ENCODE measurements around the gene SLC6A9. TPM values are rescaled to one million over a fixed set of nuclear protein-coding genes. Genes with fewer than 3 reads are reported as not detected.
A peak's percentile ranks its signal among the peaks of the same experiment; 100 is the strongest.

Gene SLC6A9
- total RNA-seq, 3 donors from 2014 or later (not counting 1 experiment from before 2014, with no cell fraction given): 0.29 to 0.55 TPM; not detected in 1

- intact Hi-C loops (cut with micrococcal nuclease): loop anchor here (1.0 kb wide), 2 partner anchors 16 to 40 kb away; partner anchors contain the start of gene ATP6V0B
- no peak for DNase-seq
- Histone ChIP-seq H3K4me1 (ENCODE audit: control insufficient read depth, insufficient read depth, low read length) (peaks cover 16% of the 10 kb centered on the region), H3K27ac (ENCODE audit: low read length) (no peak overlapping the region), H3K36me3 (ENCODE audit: control insufficient read depth, insufficient read depth, low read length) (no peaks in the 10 kb centered on the region), H3K4me3 (ENCODE audit: low read length) (peak overlapping the region; percentile 74), H3K9me3 (ENCODE audit: control insufficient read depth, insufficient read depth, low read length) (no peaks in the 10 kb centered on the region), H3K27me3 (ENCODE audit: control insufficient read depth, insufficient read depth, low read length) (no peaks in the 10 kb centered on the region)
- H3K4me3 Mint-ChIP-seq: peak overlapping the region; percentile 93
- H3K27me3 Mint-ChIP-seq (ENCODE audit: low read depth in 2 of 2): no peaks in the 10 kb centered on the region
- peak overlapping the region in 1 of 2 donors; percentile 37 for H3K27ac Mint-ChIP-seq
- no peaks in the 10 kb centered on the region for H3K9me3 Mint-ChIP-seq
- 76% methylated on average over 18 of the region's 19 CpGs for WGBS (ENCODE audit: insufficient coverage)
- H3K36me3 Mint-ChIP-seq: no peaks in the 10 kb centered on the region
- no peak for ATAC-seq
- TF ChIP-seq, protein P1, sequence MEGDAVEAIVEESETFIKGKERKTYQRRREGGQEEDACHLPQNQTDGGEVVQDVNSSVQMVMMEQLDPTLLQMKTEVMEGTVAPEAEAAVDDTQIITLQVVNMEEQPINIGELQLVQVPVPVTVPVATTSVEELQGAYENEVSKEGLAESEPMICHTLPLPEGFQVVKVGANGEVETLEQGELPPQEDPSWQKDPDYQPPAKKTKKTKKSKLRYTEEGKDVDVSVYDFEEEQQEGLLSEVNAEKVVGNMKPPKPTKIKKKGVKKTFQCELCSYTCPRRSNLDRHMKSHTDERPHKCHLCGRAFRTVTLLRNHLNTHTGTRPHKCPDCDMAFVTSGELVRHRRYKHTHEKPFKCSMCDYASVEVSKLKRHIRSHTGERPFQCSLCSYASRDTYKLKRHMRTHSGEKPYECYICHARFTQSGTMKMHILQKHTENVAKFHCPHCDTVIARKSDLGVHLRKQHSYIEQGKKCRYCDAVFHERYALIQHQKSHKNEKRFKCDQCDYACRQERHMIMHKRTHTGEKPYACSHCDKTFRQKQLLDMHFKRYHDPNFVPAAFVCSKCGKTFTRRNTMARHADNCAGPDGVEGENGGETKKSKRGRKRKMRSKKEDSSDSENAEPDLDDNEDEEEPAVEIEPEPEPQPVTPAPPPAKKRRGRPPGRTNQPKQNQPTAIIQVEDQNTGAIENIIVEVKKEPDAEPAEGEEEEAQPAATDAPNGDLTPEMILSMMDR (IDR thresholded peaks at IDR 0.05): no peak
- H3K4me1 Mint-ChIP-seq: peaks cover 4 to 19% of the 10 kb centered on the region in 2 donors
These were observed 40.7 kb downstream of the SLC6A9 start for GRCh38 chr1:43990271-43991199.

DNA sequence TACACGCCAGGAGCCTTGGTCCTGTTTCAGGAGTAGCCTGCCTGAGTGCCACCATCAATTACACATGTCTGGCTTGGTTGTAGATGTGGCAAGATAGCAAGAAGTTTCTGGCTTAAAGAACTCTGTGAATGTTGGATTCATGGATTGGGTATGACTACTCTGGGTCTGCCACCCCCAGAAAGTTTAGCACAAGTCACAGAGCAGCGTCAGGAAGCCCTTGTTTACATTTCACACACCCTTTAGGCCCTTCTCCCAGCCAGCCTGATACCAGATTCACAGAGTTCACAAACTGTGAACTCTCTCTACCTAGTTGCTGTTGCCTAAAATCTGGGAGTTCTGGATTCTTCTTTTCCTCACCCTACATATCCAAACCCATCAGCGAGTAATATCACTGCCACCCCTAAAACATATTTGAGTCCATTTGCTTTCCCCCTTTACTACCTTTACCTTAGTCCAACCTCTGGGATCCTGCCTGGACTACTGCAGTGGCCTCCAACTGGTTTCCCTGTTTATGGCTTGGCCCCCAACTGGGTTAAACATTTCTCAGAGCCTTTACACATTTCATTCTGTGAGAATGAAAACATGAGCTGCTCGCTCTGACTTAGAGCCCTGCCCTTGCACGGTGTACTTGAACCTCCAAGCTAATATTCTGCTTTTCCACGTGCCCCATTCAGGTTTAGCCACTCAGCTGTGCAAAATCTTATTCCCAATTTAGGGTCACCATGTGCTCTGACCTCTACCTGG is 43.9 kb downstream of the SLC6A9 start:
- H3K4me3 ChIP-seq (ENCODE audit: low read length): no peak overlapping the region
- no peaks in the 10 kb centered on the region for H3K36me3 ChIP-seq (ENCODE audit: control insufficient read depth, insufficient read depth, low read length)
- intact Hi-C loops (cut with micrococcal nuclease): no loop called here
- Mint-ChIP-seq H3K27ac (no peak overlapping the region), H3K9me3 (no peaks in the 10 kb centered on the region), H3K27me3 (ENCODE audit: low read depth in 2 of 2) (no peaks in the 10 kb centered on the region), H3K4me3 (no peak overlapping the region), H3K4me1 (peaks cover 3 to 25% of the 10 kb centered on the region in 2 donors), H3K36me3 (no peaks in the 10 kb centered on the region)
- ATAC-seq (no peak), DNase-seq (no peak)
- H3K27ac ChIP-seq (ENCODE audit: low read length): no peak overlapping the region
- H3K27me3 ChIP-seq (ENCODE audit: control insufficient read depth, insufficient read depth, low read length): no peaks in the 10 kb centered on the region
- TF ChIP-seq, protein P1 (IDR thresholded peaks at IDR 0.05): no peak
- H3K4me1 ChIP-seq (ENCODE audit: control insufficient read depth, insufficient read depth, low read length): peaks cover 15% of the 10 kb centered on the region
- 93% methylated on average over 6 of the region's 6 CpGs for WGBS (ENCODE audit: insufficient coverage)
- no peaks in the 10 kb centered on the region for H3K9me3 ChIP-seq (ENCODE audit: control insufficient read depth, insufficient read depth, low read length)

- DNase-seq (no peak), ATAC-seq (no peak)
- no peak overlapping the region for H3K4me3 Mint-ChIP-seq
- intact Hi-C loops (cut with micrococcal nuclease): no loop called here
- Histone ChIP-seq H3K36me3 (ENCODE audit: control insufficient read depth, insufficient read depth, low read length) (no peaks in the 10 kb centered on the region), H3K27ac (ENCODE audit: low read length) (no peak overlapping the region), H3K27me3 (ENCODE audit: control insufficient read depth, insufficient read depth, low read length) (no peaks in the 10 kb centered on the region), H3K4me1 (ENCODE audit: control insufficient read depth, insufficient read depth, low read length) (peaks cover 9% of the 10 kb centered on the region), H3K9me3 (ENCODE audit: control insufficient read depth, insufficient read depth, low read length) (no peaks in the 10 kb centered on the region), H3K4me3 (ENCODE audit: low read length) (no peak overlapping the region)
- no peaks in the 10 kb centered on the region for H3K27me3 Mint-ChIP-seq (ENCODE audit: low read depth in 2 of 2)
- peaks cover 0 to 19% of the 10 kb centered on the region in 2 donors for H3K4me1 Mint-ChIP-seq
- 90% methylated on average over 6 of the region's 6 CpGs for WGBS (ENCODE audit: insufficient coverage)
- H3K9me3 Mint-ChIP-seq: no peaks in the 10 kb centered on the region
- no peaks in the 10 kb centered on the region for H3K36me3 Mint-ChIP-seq
- H3K27ac Mint-ChIP-seq: no peak overlapping the region
- TF ChIP-seq, protein P1 (IDR thresholded peaks at IDR 0.05): no peak
These were observed 44.5 kb downstream of the SLC6A9 start for GRCh38 chr1:43986712-43987111.
